Upper lobe of right lung (tissue), 1 donor: ENCODE measurements around the gene PRR12. TPM values are rescaled to one million over a fixed set of nuclear protein-coding genes. Genes with fewer than 3 reads are reported as not detected.

Experiments
- ATAC-seq: fragments of 200-7000 bp; cut with Tn5 transposase; one replicate; pipeline ENCODE4 v1.9.1; 2020; ENCODE audit warnings: mild to moderate bottlenecking, moderate library complexity
- DNase-seq: peaks from one replicate; pipeline ENCODE4 v3.0.0-alpha.2; 2020
- H3K27ac ChIP-seq: fragments of 200-600 bp; one replicate; pipeline ENCODE4 v1.8.0; 2022
- H3K27me3 ChIP-seq: fragments of 200-600 bp; one replicate; pipeline ENCODE4 v1.8.0; 2022; ENCODE audit warnings: mild to moderate bottlenecking
- H3K36me3 ChIP-seq: fragments of 200-600 bp; one replicate; pipeline ENCODE4 v1.8.0; 2022
- H3K4me1 ChIP-seq: fragments of 200-600 bp; one replicate; pipeline ENCODE4 v1.8.0; 2022
- H3K4me3 ChIP-seq: fragments of 200-600 bp; one replicate; pipeline ENCODE4 v1.8.0; 2022; ENCODE audit warnings: mild to moderate bottlenecking
- H3K9me3 ChIP-seq: fragments of 200-600 bp; one replicate; pipeline ENCODE4 v1.8.0; 2022
- intact Hi-C: fragments of 100-400 bp; cut with DNase I; formaldehyde crosslinking; loops from one replicate; pipeline ENCODE4 v1.11.0; 2022
- total RNA-seq: library from RNA; stranded (reverse); fragmentation: NEBNext Ultra II Directional; extraction: Animal tissue kit (Norgen Biotek cat#: 25700); gene quantifications from one replicate; pipeline ENCODE4 v1.2.1, GENCODE V29; 2021
- TF ChIP-seq, protein P1 (sequence below): fragments of 200-600 bp; IDR thresholded peaks from one replicate; pipeline ENCODE4 v1.8.0; 2022; ENCODE audit warnings: antibody characterized with exemption
- donor health status: DM: no; HTN: yes; CAD: no; lungs with severe emphysema.

The PRR12 gene
- total RNA-seq, 1 donor from 2014 or later: 30.9 TPM

DNA sequence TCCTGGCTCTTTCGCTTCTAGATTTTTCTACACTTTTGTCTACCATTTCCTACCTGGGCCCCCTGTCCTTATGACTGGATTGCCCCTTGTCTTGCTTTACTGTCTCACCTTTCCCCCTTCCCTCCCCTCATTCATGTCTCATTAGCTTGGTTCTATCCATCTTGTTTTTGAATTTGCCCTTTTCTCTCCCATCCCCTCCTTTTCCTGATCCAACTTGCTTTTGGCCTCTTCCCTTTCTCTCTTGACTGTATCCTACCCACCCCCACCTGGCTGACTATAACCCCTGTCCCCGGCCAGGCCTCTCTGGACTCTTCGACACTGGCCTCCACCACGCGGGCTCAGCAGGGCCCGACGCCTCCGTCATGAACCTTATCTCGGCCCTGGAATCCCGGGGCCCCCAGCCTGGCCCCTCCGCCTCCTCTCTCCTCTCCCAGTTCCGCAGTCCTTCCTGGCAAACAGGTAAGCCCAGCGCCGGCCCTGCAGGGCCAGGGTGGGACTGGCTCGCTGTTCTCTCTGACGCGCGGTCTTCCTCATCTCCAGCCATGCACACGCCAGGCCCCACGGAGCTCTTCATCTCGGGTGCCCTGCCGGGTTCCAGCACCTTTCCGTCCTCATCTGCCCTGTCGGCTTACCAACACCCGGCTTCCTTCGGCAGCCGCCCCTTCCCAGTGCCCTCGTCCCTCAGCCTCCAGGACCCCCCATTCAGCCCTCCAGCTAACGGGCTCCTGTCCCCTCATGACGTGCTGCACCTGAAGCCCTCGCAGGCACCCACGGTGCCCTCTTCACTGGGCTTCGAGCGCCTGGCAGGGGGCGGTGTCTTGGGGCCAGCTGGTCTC lies 3.4 kb downstream of the PRR12 start:
- Histone ChIP-seq H3K27me3 (no peaks in the 10 kb centered on the region), H3K4me1 (peaks cover 6% of the 10 kb centered on the region), H3K36me3 (peaks cover 51% of the 10 kb centered on the region), H3K4me3 (no peak overlapping the region), H3K27ac (peak overlapping the region; percentile 73), H3K9me3 (no peaks in the 10 kb centered on the region)
- peak; percentile 64 for DNase-seq
- intact Hi-C loops: no loop called here
- ATAC-seq: no peak
- TF ChIP-seq, protein P1, sequence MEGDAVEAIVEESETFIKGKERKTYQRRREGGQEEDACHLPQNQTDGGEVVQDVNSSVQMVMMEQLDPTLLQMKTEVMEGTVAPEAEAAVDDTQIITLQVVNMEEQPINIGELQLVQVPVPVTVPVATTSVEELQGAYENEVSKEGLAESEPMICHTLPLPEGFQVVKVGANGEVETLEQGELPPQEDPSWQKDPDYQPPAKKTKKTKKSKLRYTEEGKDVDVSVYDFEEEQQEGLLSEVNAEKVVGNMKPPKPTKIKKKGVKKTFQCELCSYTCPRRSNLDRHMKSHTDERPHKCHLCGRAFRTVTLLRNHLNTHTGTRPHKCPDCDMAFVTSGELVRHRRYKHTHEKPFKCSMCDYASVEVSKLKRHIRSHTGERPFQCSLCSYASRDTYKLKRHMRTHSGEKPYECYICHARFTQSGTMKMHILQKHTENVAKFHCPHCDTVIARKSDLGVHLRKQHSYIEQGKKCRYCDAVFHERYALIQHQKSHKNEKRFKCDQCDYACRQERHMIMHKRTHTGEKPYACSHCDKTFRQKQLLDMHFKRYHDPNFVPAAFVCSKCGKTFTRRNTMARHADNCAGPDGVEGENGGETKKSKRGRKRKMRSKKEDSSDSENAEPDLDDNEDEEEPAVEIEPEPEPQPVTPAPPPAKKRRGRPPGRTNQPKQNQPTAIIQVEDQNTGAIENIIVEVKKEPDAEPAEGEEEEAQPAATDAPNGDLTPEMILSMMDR: no peak

DNA sequence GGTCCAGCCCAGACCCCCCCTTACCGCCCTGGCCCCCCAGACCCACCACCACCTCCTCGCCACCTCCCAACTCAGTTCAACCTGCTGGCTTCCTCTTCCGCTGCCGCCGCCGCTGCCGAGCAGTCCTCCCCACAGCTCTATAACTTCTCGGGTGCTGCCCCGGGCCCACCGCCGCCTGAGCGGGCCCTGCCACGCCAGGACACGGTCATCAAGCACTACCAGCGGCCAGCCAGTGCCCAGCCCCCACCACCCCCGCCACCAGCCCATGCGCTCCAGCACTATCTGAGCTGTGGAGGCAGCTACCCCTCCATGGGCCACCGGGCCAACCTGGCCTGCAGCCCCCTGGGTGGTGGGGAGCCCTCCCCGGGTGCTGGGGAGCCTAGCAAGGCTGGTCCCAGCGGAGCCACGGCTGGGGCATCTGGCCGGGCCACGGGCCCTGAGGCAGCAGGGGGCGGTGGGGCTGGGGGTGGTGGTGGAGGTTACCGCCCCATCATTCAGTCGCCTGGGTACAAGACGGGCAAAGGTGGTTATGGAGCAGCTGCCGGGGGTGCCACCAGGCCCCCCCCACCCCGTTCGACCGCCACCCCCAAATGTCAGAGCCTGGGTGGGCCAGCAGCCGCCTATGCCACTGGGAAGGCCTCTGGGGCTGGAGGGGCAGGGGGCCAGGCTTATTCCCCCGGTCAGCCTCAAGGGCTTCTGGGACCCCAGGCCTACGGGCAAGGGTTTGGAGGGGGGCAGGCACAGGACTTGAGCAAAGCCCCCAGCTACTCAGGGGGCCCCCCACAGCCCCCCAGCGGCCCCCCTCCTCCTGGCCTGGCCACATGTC lies 4.2 kb downstream of the PRR12 start:
- Histone ChIP-seq H3K36me3 (peaks cover 60% of the 10 kb centered on the region), H3K4me3 (no peak overlapping the region), H3K9me3 (no peaks in the 10 kb centered on the region), H3K27ac (no peak overlapping the region), H3K4me1 (peaks cover 6% of the 10 kb centered on the region), H3K27me3 (no peaks in the 10 kb centered on the region)
- intact Hi-C loops: no loop called here
- ATAC-seq: no peak
- no peak for DNase-seq
- TF ChIP-seq, protein P1: no peak

DNA sequence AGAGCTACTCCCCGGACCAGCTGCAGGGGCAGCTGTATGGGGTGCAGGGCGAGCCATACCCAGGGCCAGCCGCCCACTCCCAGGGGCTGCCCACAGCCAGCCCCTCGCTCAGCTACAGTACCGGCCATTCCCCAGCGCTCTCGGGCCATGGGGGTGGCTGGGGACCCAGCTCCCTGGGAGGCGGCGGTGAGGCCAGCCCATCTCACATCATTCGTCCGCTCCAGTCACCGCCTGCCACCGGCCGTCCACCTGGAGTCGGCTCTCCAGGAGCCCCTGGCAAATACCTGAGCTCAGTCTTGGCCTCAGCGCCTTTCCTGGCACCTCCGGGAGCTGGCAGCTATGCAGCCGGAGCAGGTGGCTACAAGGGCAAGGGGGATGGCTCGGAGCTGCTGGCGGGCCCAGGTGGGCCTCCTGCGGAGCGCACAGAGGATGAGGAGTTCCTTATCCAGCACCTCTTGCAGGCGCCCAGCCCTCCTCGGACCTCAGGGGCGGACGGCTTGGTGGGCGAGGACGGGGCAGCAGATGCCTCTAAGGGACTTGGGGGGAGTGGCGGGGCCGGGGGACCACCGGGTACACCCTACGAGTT lies 4.9 kb downstream of the PRR12 start:
- H3K4me1 ChIP-seq: peaks cover 6% of the 10 kb centered on the region
- ATAC-seq (no peak), DNase-seq (no peak)
- no peaks in the 10 kb centered on the region for H3K27me3 ChIP-seq
- TF ChIP-seq, protein P1: no peak
- intact Hi-C loops: no loop called here
- no peak overlapping the region for H3K4me3 ChIP-seq
- no peak overlapping the region for H3K27ac ChIP-seq
- peaks cover 65% of the 10 kb centered on the region for H3K36me3 ChIP-seq
- H3K9me3 ChIP-seq: no peaks in the 10 kb centered on the region

DNA sequence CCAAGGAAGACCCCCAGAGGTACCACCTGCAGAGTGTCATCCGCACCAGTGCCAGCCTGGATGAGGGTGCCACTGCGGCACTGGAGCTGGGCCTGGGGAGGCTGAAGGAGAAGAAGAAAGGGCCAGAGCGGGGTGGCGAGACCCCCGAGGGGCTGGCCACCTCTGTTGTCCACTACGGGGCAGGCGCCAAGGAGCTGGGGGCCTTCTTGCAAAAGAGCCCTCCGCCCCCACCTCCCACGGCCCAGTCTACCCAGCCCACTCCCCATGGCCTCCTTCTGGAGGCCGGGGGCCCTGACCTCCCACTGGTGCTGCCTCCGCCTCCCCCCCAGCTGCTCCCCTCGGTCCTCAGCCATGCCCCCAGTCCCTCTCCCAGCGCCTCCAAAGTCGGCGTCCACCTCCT lies 5.4 kb downstream of the PRR12 start:
- TF ChIP-seq, protein P1: no peak
- Histone ChIP-seq H3K9me3 (no peaks in the 10 kb centered on the region), H3K4me1 (peaks cover 6% of the 10 kb centered on the region), H3K36me3 (peaks cover 69% of the 10 kb centered on the region), H3K4me3 (no peak overlapping the region), H3K27me3 (no peaks in the 10 kb centered on the region), H3K27ac (no peak overlapping the region)
- ATAC-seq (no peak), DNase-seq (no peak)
- intact Hi-C loops: no loop called here

DNA sequence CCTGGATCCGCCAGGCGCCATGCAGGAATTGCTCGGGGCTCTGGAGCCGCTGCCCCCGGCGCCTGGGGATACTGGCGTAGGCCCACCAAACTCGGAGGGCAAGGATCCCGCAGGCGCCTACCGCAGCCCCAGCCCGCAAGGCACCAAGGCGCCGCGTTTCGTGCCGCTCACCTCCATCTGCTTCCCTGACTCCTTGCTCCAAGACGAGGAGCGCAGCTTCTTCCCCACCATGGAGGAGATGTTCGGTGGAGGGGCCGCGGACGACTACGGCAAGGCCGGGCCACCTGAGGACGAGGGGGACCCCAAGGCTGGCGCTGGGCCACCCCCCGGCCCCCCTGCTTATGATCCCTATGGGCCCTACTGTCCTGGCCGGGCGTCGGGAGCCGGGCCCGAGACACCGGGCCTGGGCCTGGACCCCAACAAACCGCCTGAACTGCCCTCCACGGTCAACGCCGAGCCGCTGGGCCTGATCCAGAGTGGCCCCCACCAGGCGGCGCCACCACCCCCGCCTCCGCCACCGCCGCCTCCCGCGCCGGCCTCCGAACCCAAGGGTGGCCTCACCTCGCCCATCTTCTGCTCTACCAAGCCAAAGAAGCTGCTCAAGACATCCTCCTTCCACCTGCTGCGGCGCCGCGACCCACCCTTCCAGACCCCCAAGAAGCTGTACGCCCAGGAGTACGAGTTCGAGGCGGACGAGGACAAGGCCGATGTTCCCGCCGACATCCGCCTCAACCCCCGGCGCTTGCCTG lies 6.1 kb downstream of the PRR12 start:
- intact Hi-C loops: no loop called here
- TF ChIP-seq, protein P1: no peak
- Histone ChIP-seq H3K4me1 (peaks cover 6% of the 10 kb centered on the region), H3K9me3 (no peaks in the 10 kb centered on the region), H3K36me3 (peaks cover 75% of the 10 kb centered on the region), H3K4me3 (no peak overlapping the region), H3K27ac (no peak overlapping the region), H3K27me3 (no peaks in the 10 kb centered on the region)
- no peak for ATAC-seq
- DNase-seq: no peak
